Tibial nerve (tissue), 4 donors: ENCODE measurements around the gene FGF9.

ENCODE experiments used
- EP300 ChIP-seq, 2 donors: sonication (generic); formaldehyde crosslinking; IDR thresholded peaks; one replicate each; pipeline ENCODE4 v1.6.1; 2017; ENCODE audit warnings: antibody characterized with exemption in 2 of 2, mild to moderate bottlenecking in 1 of 2
- POLR2A ChIP-seq, 2 donors: fragments of 450-650 bp; IDR thresholded peaks; one replicate each; pipeline ENCODE4 v1.6.1; 2017; ENCODE audit warnings: antibody characterized with exemption in 2 of 2, mild to moderate bottlenecking in 2 of 2, moderate library complexity in 2 of 2
- TF ChIP-seq, protein P1 (sequence below), 5 experiments: fragments of 200-600 bp in 3 of 5; fragments of 450-650 bp in 2 of 5; sonication (generic) in 3 of 5; IDR thresholded peaks; one replicate each; pipeline ENCODE4 v1.5.1; 2016 to 2019; ENCODE audit warnings: antibody characterized with exemption in 5 of 5, mild to moderate bottlenecking in 3 of 5, moderate library complexity in 2 of 5

DNA sequence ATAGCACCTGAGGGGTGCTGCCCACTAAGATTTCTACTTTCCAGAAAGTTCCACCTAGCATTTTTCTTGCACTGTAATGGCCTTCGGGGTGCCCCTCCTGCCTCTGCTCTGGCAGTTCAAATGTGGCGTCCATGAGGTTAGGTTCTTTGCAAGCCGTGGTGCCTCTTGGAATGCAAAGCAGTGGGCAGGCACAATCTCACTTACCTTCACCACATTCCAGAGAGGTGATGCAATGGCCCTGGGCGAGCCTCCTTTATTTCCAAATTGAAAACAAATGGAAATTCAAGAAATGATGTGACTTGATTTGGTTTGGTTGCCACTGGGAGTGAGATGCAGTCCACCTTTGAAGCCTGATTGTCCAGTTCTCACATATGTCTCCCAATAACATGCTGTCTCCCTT is 46.9 kb downstream of the FGF9 start:
- TF ChIP-seq POLR2A (IDR thresholded peaks at IDR 0.05) (no peak), EP300 (IDR thresholded peaks at IDR 0.05) (no peak)
- TF ChIP-seq, protein P1, sequence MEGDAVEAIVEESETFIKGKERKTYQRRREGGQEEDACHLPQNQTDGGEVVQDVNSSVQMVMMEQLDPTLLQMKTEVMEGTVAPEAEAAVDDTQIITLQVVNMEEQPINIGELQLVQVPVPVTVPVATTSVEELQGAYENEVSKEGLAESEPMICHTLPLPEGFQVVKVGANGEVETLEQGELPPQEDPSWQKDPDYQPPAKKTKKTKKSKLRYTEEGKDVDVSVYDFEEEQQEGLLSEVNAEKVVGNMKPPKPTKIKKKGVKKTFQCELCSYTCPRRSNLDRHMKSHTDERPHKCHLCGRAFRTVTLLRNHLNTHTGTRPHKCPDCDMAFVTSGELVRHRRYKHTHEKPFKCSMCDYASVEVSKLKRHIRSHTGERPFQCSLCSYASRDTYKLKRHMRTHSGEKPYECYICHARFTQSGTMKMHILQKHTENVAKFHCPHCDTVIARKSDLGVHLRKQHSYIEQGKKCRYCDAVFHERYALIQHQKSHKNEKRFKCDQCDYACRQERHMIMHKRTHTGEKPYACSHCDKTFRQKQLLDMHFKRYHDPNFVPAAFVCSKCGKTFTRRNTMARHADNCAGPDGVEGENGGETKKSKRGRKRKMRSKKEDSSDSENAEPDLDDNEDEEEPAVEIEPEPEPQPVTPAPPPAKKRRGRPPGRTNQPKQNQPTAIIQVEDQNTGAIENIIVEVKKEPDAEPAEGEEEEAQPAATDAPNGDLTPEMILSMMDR (IDR thresholded peaks at IDR 0.05) = no peak
